GM19395 (cell line): ENCODE data around the gene IQSEC3.
A peak's percentile ranks its signal among the peaks of the same experiment; 100 is the strongest.
"Not testable (repeated sequence)": the region's sequence is repeated elsewhere in the genome, so short reads cannot be mapped to it uniquely, and the experiment has no call there.

Experiments used
- ATAC-seq: cut with Tn5 transposase; IDR thresholded peaks from one replicate; pipeline ENCODE4 v1.9.1; 2021; ENCODE audit warnings: mild to moderate bottlenecking, moderate library complexity; ENCODE audit not compliant: unreplicated experiment

Gene IQSEC3

GRCh38 chr12:66428-66781 is at the start of gene IQSEC3:
TSS of gene IQSEC3 (plus strand) at chr12:66767. CDS start at chr12:66883, 116 bp downstream.
- ATAC-seq, result not testable (repeated sequence)

DNA sequence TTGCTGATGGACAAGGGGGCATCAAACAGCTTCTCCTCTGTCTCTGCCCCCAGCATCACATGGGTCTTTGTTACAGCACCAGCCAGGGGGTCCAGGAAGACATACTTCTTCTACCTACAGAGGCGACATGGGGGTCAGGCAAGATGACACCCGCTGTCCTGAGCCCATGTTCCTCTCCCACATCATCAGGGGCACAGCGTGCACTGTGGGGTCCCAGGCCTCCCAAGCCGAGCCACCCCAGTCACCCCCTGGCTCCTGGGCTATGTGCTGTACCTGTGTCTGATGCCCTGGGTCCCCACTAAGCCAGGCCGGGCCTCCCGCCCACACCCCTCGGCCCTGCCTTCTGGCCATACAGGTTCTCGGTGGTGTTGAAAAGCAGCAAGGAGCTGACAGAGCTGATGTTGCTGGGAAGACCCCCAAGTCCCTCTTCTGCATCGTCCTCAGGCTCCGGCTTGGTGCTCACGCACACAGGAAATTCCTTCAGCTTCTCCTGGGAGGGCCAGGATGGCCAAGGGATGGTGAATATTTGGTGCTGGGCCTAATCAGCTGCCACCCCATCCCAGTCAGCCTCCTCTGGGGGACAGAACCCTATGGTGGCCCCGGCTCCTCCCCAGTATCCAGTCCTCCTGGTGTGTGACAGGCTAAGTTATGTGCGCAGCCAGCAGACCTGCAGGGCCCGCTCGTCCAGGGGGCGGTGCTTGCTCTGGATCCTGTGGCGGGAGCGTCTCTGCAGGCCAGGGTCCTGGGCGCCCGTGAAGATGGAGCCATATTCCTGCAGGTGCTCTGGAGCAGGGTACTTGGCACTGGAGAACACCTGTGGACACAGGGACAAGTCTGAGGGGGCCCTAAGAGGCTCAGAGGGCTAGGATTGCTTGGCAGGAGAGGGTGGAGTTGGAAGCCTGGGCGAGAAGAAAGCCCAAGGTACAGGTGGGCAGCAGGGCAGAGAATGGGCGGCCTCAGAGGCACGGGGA is 48.9 kb upstream of the IQSEC3 start:
- ATAC-seq, result not testable (repeated sequence)

- not testable (repeated sequence) for ATAC-seq
Observed at GRCh38 chr12:18821-19567, 47.6 kb upstream of the IQSEC3 start.

- not testable (repeated sequence) for ATAC-seq
Observed at GRCh38 chr12:19906-20305, 46.7 kb upstream of the IQSEC3 start.

- no peak for ATAC-seq
Observed at GRCh38 chr12:20757-21156, 45.8 kb upstream of the IQSEC3 start.

GRCh38 chr12:21301-22189 is 45.0 kb upstream of the IQSEC3 start:
- peak; percentile 86 for ATAC-seq

- ATAC-seq, result peak; percentile 61
Observed at GRCh38 chr12:22190-22529, 44.4 kb upstream of the IQSEC3 start.

DNA sequence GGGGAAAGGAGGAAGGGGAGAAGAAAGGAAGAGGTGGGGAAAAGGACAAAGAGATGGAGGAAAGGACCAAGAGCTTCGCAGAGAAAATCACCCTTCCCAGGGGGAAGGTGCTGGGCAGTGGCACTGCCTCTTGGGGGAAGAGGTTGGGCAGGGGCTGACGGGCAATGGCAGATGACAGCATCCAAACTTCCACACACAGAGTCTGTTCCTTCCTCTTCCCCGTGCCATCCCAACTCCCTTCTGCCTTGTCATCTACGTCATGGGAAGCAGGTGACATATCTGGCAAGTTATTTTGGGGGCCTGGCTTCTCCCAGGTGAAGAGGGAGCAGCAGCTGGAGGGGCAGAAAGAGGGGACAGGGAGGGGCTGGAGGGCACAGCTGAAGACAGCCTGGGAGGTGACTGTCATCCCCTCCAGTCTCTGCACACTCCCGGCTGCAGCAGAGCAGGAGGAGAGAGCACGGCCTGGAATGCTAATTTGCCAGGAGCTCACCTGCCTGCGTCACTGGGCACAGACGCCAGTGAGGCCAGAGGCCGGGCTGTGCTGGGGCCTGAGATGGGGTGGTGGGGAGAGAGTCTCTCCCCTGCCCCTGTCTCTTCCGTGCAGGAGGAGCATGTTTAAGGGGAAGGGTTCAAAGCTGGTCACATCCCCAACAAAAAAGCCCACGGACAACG is 43.9 kb upstream of the IQSEC3 start:
- ATAC-seq, result no peak

- ATAC-seq, result not testable (repeated sequence)
Observed at GRCh38 chr12:27904-28303, 38.7 kb upstream of the IQSEC3 start.

DNA sequence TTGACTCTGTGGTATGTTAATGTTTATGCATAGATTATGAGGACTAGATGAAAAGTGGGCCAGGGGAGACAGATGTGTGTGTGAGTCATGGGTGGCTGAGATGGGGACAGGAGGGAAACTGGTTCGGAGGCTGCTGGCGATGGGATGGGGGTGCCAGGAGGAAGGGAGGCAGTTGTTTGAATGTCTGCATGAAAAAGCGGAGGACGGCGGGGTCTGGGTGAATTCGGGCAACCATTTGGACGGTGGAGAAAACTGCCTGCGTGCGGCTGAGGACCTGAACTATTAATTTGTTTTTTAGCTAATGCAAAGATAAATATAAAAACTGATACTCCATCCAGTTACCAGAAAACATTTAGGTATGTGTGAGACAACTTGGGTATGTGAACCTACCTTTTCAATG is 27.8 kb upstream of the IQSEC3 start:
- not testable (repeated sequence) for ATAC-seq

DNA sequence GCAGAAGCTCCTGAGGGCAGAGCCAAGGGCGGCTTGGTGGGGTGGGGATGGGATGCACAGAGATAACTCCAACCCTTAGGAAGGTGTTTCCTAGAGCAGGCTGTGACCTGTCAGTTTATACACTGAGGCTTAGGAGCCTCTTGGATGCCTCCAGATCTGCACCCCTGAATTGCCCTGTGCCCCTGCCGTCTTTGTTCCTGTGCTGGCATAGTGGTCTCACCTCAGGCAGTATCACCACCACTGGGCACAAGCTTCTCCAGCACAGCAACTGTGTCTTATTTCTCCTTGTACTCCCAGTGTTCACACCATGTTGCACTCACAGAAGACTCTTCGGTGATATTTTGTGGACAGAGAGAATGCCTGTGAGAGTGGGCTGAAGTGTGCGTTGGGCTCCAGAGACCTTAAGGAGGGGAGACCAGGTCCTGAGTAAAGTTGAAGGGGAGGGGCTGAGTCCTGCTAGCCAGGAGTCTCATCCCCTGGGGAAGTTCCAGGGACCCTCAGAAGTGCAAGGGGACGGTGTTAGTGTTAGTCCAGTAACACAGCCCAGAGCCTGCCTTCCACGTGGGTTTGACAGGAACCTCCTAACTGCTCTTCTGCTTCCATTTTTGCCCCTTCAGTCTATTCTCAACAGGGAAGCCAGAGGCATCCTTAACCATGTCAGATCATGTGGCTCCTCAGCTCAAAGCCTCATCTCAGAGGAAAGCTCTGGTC is 26.9 kb upstream of the IQSEC3 start:
- ATAC-seq, result not testable (repeated sequence)

DNA sequence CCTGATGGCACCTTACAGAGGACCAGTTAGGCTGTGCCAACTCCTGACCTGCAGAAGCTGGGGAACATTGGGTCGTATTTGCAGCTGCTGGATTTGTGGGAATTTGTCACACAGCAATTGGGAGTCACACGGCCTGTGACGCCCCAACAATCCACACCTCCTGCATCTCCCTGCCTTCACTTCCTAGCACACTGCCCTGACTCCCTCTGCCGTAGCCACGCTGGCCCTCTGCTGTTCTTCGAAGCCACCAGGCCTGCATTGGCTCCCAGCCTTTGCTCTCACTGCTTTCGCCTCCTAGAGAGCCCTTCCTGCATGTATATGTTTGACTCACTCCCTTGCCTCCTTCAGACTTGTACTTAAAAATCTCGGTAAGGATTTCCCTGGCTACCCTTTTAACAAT is 22.2 kb upstream of the IQSEC3 start:
- not testable (repeated sequence) for ATAC-seq

DNA sequence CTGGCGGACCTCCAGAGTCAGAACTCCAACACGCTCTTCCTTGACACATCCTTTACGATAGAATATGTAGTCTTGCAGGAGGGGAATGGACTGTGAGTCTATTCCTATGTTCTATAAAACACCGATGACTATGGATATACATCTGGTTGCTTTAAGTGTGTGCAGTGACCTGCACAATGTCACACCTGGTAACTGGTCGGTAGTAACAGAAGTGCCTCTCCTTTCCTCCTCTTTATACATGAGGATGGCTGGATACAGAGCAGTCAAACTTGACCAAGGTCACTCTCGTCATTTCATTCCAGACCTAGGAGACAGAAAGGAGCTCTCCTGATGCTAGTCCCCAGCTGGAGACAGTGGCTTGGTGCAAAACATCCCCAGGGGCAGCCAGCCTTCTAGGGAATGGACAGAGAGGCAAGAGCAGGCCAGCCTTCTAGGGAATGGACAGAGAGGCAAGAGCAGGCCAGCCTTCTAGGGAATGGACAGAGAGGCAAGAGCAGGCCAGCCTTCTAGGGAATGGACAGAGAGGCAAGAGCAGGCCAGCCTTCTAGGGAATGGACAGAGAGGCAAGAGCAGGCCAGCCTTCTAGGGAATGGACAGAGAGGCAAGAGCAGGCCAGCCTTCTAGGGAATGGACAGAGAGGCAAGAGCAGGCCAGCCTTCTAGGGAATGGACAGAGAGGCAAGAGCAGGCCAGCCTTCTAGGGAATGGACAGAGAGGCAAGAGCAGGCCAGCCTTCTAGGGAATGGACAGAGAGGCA is 21.2 kb upstream of the IQSEC3 start:
- not testable (repeated sequence) for ATAC-seq

DNA sequence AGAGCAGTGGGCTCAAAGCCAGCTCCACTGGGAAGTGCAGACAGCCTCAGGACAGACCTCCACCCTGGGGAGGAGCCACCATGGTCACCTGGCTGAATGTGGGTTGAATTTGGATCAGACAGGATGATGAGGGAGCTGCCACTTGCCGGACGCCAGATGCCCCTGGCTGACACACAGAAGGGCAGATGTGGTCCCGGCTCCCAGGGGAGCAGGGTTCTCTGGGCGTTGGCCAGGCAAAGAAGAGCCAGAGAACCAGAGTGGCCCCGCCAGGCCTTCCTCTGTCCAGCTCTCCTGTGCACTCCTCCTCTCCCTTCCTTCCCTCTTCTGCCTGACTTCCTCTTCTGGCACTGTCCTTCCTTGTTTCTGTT is 20.6 kb upstream of the IQSEC3 start:
- not testable (repeated sequence) for ATAC-seq

GRCh38 chr12:46542-46941 is 20.0 kb upstream of the IQSEC3 start:
- not testable (repeated sequence) for ATAC-seq

DNA sequence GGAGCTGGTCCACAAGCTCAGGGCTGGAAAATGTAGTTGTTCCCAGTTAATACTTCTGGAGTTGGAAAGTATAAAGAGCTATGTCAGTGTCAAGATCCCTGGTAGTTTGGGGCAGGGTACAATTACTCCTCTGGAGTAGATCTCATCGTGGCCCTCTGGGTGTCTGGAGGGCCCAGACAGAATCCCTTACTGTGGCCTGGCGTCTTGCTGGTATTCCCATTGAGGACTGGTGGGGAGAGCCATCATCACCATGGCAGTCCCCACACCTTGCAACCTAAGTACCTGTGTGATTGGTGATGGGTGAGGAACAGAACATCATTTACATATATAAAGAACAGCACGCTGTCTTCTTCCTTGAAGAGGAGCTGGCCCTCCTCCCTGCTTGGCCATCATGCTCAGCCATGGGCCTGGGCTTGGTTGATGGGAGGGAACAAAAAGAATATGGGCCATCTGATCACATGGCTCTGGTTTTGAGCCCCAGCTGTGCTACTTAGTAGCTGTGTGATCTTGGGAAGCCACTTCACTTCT is 18.8 kb upstream of the IQSEC3 start:
- not testable (repeated sequence) for ATAC-seq

- not testable (repeated sequence) for ATAC-seq
Observed at GRCh38 chr12:49149-49548, 17.4 kb upstream of the IQSEC3 start.

GRCh38 chr12:51087-51486 is 15.5 kb upstream of the IQSEC3 start:
- not testable (repeated sequence) for ATAC-seq

DNA sequence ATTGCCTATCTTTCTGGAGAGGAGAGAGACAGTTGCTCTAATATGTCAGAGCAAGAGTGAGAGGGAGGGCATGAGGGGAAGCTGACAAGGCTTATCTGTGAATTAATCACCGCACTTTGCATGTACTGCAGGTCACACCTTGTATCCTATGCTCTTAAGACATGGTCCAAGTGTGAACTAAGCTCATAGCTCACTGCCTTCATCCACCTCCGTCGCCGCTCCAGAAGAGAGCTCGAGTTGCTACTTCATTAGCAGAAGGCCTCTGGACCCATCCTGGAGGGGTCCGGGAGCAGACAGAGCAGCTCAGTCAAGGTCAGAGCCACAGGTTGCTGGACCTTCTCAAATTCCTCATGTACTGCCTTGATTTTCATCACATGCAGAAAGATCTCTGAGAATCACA is 14.6 kb upstream of the IQSEC3 start:
- not testable (repeated sequence) for ATAC-seq
